ENCODE results near the gene RAB3C.
"Not testable (repeated sequence)": the region's sequence is repeated elsewhere in the genome, so short reads cannot be mapped to it uniquely, and the experiment has no call there.

RAB3C gene

DNA sequence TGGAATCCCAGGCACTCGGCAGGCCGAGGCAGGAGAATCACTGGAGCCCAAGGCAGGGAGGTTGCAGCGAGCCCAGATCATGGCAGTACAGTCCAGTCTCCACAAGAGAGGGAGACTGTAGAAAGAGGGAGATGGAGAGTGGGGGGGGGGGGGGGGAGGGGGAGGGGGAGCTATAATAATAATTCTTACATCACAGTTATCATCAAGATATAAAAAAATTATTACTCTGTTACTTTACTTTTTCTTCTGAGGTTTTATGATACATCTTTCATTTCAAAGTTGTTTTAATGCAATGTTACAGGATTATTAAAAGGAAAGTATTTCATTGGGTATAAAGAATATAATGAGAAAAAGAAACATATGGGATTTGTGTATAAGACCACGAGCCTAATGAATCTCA, 17.8 kb upstream of the RAB3C start:
- ATAC-seq = no peak
- TF ChIP-seq ISL1 (CRISPR knock-in tag; IDR thresholded peaks at IDR 0.05) = no peak
- no peak for TF ChIP-seq BACH2 (CRISPR knock-in tag; IDR thresholded peaks at IDR 0.05; ENCODE audit: borderline replicate concordance)
- no peak for TF ChIP-seq OSR1 (CRISPR knock-in tag; IDR thresholded peaks at IDR 0.05)
- TF ChIP-seq PPARA (CRISPR knock-in tag; IDR thresholded peaks at IDR 0.05; ENCODE audit: borderline replicate concordance) = no peak
- no peak for TF ChIP-seq ZC3H10 (CRISPR knock-in tag; IDR thresholded peaks at IDR 0.05)
- TF ChIP-seq TOX (CRISPR knock-in tag; IDR thresholded peaks at IDR 0.05; ENCODE audit: borderline replicate concordance) = no peak
- no peak for TF ChIP-seq SNAI2 (CRISPR knock-in tag; IDR thresholded peaks at IDR 0.05)
- TF ChIP-seq GLIS3 (CRISPR knock-in tag; IDR thresholded peaks at IDR 0.05) = no peak
- TF ChIP-seq TCF4 (CRISPR knock-in tag; IDR thresholded peaks at IDR 0.05; ENCODE audit: borderline replicate concordance) = no peak
- TF ChIP-seq ZNF565 (CRISPR knock-in tag; conservative IDR thresholded peaks at IDR 0.05; ENCODE audit: low read depth) = no peak
- no peak for TF ChIP-seq ZNF8 (CRISPR knock-in tag; IDR thresholded peaks at IDR 0.05)
- TF ChIP-seq, protein P1, sequence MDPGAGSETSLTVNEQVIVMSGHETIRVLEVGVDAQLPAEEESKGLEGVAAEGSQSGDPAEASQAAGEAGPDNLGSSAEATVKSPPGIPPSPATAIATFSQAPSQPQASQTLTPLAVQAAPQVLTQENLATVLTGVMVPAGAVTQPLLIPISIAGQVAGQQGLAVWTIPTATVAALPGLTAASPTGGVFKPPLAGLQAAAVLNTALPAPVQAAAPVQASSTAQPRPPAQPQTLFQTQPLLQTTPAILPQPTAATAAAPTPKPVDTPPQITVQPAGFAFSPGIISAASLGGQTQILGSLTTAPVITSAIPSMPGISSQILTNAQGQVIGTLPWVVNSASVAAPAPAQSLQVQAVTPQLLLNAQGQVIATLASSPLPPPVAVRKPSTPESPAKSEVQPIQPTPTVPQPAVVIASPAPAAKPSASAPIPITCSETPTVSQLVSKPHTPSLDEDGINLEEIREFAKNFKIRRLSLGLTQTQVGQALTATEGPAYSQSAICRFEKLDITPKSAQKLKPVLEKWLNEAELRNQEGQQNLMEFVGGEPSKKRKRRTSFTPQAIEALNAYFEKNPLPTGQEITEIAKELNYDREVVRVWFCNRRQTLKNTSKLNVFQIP (CRISPR knock-in tag; IDR thresholded peaks at IDR 0.05; ENCODE audit: borderline replicate concordance, low read depth) = no peak
- TF ChIP-seq, protein P2, sequence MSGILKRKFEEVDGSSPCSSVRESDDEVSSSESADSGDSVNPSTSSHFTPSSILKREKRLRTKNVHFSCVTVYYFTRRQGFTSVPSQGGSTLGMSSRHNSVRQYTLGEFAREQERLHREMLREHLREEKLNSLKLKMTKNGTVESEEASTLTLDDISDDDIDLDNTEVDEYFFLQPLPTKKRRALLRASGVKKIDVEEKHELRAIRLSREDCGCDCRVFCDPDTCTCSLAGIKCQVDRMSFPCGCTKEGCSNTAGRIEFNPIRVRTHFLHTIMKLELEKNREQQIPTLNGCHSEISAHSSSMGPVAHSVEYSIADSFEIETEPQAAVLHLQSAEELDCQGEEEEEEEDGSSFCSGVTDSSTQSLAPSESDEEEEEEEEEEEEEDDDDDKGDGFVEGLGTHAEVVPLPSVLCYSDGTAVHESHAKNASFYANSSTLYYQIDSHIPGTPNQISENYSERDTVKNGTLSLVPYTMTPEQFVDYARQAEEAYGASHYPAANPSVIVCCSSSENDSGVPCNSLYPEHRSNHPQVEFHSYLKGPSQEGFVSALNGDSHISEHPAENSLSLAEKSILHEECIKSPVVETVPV (CRISPR knock-in tag; IDR thresholded peaks at IDR 0.05) = no peak

DNA sequence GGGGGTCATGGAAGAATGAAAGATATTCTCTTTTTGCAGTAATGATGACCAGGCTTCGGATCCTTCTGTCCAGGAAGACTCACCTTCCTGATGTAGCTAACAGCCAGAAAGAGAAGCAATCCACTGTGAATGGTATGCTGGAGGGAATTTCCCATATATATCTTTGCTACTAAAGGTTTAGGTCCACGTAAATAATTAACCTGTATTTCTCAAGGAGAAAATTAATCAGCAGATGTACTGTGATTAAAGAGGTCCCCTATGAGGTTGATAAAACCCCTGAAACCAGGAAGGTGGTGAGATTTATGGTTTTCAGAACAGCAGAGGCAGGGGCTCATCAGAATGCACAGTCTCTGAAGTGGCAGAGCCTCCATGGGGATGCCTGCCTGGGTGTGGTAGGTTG, 11.4 kb upstream of the RAB3C start:
- no peak for TF ChIP-seq OSR1 (CRISPR knock-in tag; IDR thresholded peaks at IDR 0.05)
- no peak for TF ChIP-seq ISL1 (CRISPR knock-in tag; IDR thresholded peaks at IDR 0.05)
- TF ChIP-seq, protein P2 (CRISPR knock-in tag; IDR thresholded peaks at IDR 0.05) = no peak
- TF ChIP-seq ZNF565 (CRISPR knock-in tag; conservative IDR thresholded peaks at IDR 0.05; ENCODE audit: low read depth) = no peak
- TF ChIP-seq, protein P3, sequence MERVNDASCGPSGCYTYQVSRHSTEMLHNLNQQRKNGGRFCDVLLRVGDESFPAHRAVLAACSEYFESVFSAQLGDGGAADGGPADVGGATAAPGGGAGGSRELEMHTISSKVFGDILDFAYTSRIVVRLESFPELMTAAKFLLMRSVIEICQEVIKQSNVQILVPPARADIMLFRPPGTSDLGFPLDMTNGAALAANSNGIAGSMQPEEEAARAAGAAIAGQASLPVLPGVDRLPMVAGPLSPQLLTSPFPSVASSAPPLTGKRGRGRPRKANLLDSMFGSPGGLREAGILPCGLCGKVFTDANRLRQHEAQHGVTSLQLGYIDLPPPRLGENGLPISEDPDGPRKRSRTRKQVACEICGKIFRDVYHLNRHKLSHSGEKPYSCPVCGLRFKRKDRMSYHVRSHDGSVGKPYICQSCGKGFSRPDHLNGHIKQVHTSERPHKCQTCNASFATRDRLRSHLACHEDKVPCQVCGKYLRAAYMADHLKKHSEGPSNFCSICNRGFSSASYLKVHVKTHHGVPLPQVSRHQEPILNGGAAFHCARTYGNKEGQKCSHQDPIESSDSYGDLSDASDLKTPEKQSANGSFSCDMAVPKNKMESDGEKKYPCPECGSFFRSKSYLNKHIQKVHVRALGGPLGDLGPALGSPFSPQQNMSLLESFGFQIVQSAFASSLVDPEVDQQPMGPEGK (CRISPR knock-in tag; IDR thresholded peaks at IDR 0.05; ENCODE audit: borderline replicate concordance) = no peak
- TF ChIP-seq CSDC2 (CRISPR knock-in tag; IDR thresholded peaks at IDR 0.05) = no peak

DNA sequence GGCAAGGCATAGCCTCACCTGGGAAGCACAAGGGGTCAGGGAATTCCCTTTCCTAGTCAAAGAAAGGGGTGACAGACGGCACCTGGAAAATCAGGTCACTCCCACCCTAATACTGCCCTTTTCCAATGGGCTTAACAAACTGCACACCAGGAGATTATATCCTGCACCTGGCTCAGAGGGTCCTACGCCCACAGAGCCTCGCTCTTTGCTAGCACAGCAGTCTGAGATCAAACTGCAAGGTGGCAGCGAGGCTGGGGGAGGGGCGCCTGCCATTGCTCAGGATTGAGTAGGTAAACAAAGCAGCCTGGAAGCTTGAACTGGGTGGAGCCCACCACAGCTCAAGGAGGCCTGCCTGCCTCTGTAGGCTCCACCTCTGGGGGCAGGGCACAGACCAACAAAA, 9.9 kb upstream of the RAB3C start:
- not testable (repeated sequence) for ATAC-seq

More for the DNA sequence above, 11.4 kb upstream of the RAB3C start:
- no peak for ATAC-seq

DNA sequence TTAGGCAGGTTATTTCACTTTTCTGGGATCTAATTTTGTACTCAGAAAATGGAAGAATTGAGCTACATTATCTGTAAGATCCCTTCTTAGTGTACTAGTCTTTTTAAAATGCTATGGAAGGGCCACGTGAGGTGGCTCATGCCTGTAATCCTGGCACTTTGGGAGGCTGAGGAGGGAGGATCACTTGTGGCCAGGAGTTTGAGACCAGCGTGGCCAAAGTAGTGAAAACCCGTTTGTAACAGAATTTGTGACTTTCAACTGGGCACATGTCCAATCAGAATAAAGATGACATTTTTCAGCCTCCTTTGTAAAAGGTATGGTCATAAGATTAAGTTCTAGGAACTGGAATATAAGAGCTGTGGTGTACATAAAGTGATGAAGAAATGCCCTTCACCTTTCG, 3.1 kb upstream of the RAB3C start:
- TF ChIP-seq PPARA (CRISPR knock-in tag; IDR thresholded peaks at IDR 0.05; ENCODE audit: borderline replicate concordance) (no peak), ZFP30 (CRISPR knock-in tag; IDR thresholded peaks at IDR 0.05) (no peak), ESRRG (CRISPR knock-in tag; IDR thresholded peaks at IDR 0.05) (no peak), ARNTL (CRISPR knock-in tag; IDR thresholded peaks at IDR 0.05; ENCODE audit: borderline replicate concordance, low read depth) (no peak), ZNF565 (CRISPR knock-in tag; conservative IDR thresholded peaks at IDR 0.05; ENCODE audit: low read depth) (no peak), SNAI2 (CRISPR knock-in tag; IDR thresholded peaks at IDR 0.05) (no peak), GLIS3 (CRISPR knock-in tag; IDR thresholded peaks at IDR 0.05) (no peak)
- no peak for ATAC-seq

DNA sequence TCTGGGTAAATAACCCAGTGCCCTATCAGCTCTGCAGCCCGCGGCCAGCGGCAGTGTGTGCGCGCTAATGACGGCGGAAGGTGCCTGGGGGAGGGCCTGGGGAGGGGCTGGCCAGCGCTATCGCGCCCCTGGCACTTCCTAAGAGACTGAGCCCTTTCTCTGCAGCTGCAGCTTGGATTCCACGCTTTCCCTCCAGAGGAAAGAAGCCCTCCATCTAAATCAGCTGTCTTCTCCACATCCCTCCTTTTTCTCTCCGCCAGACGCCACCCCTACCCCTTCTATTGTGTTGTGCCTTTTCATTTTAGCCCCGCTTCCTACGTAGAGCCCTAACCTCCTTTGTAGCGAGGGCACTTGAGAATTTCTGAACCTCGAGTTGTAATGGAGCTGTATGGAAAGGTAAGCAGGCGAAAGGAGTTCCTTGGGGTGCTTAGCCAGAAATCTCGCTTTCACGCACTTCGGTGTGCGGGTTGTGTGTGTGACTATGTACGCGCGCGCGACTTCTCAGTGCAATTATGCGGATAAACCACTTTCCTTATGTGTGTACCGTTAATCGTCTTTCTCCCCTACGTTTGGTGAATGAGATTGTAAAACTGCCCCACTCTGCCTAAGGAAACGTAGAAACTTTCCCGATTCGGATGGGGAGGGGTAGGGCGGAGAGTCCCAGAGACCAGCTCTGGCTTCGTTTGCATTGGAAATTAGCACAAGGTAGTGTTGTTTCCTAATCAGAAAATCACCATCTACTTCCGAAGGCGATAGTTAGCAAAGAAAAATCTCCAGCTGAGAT, 664 bp upstream of the RAB3C start:
- ATAC-seq = peak; percentile 39
- no peak for TF ChIP-seq ZNF70 (CRISPR knock-in tag; IDR thresholded peaks at IDR 0.05)
- TF ChIP-seq ZFP3 (CRISPR knock-in tag; IDR thresholded peaks at IDR 0.05) = no peak
- no peak for TF ChIP-seq CSDC2 (CRISPR knock-in tag; IDR thresholded peaks at IDR 0.05)
- TF ChIP-seq, protein P4, sequence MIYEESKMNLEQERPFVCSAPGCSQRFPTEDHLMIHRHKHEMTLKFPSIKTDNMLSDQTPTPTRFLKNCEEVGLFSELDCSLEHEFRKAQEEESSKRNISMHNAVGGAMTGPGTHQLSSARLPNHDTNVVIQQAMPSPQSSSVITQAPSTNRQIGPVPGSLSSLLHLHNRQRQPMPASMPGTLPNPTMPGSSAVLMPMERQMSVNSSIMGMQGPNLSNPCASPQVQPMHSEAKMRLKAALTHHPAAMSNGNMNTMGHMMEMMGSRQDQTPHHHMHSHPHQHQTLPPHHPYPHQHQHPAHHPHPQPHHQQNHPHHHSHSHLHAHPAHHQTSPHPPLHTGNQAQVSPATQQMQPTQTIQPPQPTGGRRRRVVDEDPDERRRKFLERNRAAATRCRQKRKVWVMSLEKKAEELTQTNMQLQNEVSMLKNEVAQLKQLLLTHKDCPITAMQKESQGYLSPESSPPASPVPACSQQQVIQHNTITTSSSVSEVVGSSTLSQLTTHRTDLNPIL (CRISPR knock-in tag; IDR thresholded peaks at IDR 0.05; ENCODE audit: low read depth) = no peak
- no peak for TF ChIP-seq PPARA (CRISPR knock-in tag; IDR thresholded peaks at IDR 0.05; ENCODE audit: borderline replicate concordance)
- no peak for TF ChIP-seq ZC3H10 (CRISPR knock-in tag; IDR thresholded peaks at IDR 0.05)
- no peak for TF ChIP-seq SNAI2 (CRISPR knock-in tag; IDR thresholded peaks at IDR 0.05)
- TF ChIP-seq ZFP30 (CRISPR knock-in tag; IDR thresholded peaks at IDR 0.05) = no peak
- TF ChIP-seq ZNF565 (CRISPR knock-in tag; conservative IDR thresholded peaks at IDR 0.05; ENCODE audit: low read depth) = no peak
- TF ChIP-seq OSR1 (CRISPR knock-in tag; IDR thresholded peaks at IDR 0.05) = no peak
- TF ChIP-seq ISL1 (CRISPR knock-in tag; IDR thresholded peaks at IDR 0.05) = no peak
- TF ChIP-seq, protein P3 (CRISPR knock-in tag; IDR thresholded peaks at IDR 0.05; ENCODE audit: borderline replicate concordance) = no peak
- no peak for TF ChIP-seq ARNTL (CRISPR knock-in tag; IDR thresholded peaks at IDR 0.05; ENCODE audit: borderline replicate concordance, low read depth)

Data from SK-N-SH treated with all-trans-retinoic acid at 6 μM for 48 hours (cell line).